GM19395 (cell line): ENCODE data around the gene CAPN12.
"Not testable (repeated sequence)": the region's sequence is repeated elsewhere in the genome, so short reads cannot be mapped to it uniquely, and the experiment has no call there.

Experiments
- ATAC-seq: cut with Tn5 transposase; IDR thresholded peaks from one replicate; pipeline ENCODE4 v1.9.1; 2021; ENCODE audit warnings: mild to moderate bottlenecking, moderate library complexity; ENCODE audit not compliant: unreplicated experiment

Gene CAPN12

DNA sequence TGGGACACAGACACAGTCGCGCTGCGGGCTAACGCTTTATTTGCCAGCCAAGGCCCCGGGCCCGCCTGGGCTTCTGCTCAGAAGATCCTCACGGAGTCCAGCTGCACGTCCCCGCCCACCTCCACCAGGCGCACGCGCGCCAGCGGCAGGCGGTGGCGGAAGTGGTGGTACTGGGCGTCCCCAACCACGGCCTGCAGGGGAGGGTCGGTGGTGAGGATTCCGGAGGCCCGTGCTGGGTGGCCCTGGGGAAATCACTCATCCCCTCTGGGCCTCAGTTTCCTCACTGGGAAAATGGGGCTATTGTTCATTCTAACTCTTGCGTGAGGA, 26.6 kb upstream of the CAPN12 start:
- ATAC-seq, result not testable (repeated sequence)

DNA sequence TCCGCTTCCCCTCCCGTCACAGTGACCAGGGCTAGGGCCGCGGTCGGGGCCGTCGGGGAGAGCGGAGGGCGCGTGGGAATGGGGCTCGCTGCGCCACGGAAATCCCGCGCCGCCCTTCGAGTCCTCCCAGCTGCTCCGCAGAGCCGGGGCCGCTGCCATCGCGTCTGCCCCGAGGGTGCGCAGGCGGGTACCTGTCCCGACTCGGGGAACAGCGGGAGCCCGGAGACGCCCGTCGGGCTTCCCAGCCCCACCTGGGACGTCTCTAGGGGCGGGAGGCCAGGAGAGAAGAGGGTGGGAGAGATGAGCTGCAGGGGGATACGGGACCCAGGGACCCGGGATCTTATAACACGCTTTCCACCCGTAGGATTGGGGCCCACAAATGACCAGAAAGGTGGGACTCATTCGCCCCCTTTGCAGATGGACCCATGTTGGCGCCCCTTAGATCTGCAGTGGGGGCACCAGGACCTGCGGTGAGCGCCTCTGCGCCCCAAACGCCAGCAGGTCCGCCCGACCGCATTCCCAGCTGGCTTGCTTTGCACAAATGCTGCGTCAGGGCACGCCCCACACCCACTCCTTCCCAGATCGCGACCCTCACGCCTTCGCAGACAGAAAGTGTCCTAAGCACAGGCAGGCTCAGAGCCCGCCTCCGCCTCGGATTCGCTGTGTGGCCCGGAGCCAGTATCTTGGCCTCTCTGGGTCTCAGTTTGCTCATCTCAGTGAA, 26.1 kb upstream of the CAPN12 start:
- ATAC-seq, result not testable (repeated sequence)

DNA sequence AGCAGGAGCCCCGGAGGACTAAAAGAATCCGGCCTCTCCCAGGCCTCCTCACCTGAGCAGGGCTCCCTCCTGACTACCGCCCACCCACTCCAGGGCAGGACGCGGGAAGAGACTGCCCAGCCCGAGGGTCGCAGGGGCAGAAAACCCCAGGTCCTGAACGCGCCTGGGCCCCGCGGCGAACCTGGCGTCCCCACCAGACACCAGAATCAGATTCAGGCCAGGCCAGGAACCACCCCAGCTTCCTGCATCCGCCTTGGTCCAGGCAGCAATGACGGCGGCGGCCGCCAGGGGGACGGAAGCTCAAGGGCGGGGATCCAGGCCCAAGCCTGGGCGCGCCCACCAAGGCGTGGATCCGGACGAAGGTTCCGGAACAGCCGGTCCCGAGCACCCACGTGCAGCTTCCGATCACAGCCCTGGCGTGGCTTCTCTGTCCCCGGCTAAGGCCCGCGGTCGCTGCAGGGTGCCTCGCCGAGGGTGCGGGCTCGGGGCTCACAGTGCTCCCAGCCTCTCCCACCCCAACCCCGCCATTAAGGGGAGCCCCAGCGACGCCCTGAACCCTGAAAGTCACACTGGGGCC, 25.4 kb upstream of the CAPN12 start:
- peak; percentile 63 for ATAC-seq

DNA sequence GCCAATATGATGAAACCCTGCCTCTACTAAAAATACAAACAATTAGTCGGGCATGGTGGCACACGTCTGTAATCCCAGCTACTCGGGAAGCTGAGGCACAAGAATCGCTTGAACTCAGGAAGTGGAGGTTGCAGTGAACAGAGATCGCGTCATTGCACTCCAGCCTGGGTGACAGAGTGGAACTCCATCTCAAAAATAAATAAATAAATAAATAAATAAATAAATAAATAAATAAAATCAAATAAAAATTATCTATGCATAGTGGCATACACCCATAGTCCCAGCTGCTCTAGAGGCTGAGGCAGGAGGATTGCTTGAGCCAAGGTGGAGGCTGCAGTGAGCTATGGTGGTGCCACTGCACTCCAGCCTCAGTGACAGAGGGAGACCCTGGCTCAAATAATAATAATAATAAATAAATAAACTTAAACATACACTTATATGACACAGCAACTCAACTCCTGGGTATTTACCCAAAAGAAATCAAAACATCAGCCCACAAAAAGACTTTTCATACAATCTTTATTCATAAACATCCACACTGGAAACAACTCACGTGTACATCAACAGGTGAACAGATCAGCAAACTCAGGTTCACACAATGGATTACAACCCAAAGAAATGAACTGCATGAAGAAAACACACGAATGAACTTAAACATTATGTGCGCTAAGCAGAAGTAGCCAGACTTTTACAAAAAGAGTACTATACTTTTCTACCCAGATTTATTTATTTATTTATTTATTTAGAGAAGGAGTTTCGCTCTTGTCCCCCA, 22.2 kb upstream of the CAPN12 start:
- ATAC-seq, result no peak

DNA sequence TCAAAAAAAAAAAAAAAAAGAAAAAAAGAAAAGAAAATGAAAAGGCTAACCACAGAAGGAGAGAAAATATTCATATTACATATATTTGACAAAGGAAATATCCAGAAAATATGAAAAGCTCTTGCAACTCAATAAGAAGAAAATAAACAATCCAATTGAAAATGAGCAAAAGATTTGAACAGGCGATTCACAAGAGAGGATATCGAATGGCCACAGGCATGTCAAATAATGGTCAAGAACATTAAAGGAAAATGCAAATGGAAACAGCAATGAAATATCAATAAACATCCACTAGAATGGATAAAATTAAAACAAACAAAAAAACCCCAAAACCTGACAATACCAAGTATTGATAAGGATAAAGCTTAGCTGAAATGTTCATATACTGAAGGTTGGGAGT, 20.9 kb upstream of the CAPN12 start:
- ATAC-seq, result no peak

DNA sequence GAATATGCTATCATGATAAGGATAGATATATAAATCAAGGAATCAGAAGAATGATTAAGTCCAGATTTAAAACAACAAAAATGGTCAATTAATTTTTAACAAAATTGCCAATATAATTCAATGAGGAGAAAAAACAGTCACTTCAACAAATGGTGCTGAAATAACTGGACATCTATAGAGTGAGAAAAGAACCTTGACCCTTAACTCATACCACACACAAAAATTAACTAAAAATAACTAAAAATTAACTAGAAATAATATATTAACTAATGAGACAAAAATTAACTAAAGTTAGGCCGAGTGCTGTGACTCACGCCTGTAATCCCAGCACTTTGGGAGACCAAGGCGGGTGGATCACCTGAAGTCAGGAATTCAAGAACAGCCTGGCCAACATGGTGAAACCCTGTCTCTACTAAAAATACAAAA, 19.5 kb upstream of the CAPN12 start:
- no peak for ATAC-seq

DNA sequence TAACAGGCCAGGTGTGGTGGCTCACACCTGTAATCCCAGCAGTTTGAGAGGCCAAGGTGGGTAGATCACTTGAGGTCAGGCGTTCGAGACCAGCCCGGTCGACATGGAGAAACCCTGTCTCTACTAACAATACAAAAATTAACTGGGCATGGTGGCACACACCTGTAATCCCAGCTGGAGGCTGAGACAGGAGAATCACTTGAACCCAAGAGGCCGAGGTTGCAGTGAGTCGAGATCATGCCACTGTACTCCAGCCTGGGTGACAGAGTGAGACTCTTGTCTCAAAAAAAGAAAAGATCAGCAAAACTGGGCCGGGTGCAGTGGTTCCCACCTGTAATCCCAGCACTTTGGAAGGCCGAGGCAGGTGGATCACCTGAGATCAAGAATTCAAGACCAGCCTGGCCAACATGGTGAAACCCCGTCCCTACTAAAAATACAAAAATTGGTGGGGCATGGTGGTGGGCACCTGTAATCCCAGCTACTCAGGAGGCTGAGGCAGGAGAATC, 17.7 kb upstream of the CAPN12 start:
- ATAC-seq, result not testable (repeated sequence)

DNA sequence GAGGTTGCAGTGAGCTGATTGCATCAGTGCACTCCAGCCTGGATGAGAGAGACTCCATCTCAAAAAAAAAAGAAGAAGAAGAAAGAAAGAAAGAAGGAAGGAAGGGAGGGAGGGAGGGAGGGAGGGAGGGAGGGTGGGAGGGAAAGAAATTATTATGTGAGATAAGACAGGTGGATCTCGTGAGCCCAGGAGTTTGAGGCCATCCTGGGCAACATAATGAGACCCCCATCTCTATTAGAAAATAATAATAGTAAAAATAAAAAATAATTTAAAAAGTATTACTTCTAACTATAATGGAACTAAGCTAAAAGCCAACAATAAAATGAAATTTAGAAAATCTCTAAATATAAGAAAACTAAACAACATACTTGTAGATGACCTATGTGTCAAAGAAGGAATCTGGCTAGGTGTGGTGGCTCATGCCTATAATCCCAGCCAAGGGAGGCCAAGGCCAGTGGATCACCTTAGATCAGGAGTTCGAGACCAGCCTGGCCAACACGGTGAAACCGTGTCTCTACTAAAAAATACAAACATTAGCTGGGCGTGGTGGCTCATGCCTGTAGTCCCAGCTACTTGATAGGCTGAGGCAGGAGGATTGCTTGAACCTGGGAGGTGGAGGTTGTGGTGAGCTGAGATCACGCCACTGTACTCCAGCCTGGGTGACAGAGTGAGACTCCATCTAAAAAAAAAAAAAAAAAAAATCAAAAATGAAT, 16.7 kb upstream of the CAPN12 start:
- not testable (repeated sequence) for ATAC-seq

DNA sequence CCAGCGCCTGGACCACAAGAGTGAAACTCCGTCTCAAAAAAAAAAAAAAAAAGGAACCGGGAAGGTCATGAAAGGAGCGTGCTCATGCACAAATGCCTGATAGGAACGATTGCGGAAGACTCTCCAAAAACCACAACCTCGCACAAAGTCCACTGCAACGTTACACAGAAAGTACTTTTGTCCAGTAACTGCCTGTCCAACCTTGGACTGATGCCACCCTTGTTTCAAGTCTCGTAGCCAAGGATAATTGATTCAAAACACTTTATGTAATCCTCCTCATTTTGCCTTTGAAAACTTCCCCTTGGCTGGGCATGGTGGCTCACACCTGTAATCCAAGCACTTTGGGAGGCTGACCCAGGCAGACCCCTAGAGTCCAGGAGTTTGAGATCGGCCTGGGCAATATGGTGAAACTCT, 15.3 kb upstream of the CAPN12 start:
- ATAC-seq, result no peak

DNA sequence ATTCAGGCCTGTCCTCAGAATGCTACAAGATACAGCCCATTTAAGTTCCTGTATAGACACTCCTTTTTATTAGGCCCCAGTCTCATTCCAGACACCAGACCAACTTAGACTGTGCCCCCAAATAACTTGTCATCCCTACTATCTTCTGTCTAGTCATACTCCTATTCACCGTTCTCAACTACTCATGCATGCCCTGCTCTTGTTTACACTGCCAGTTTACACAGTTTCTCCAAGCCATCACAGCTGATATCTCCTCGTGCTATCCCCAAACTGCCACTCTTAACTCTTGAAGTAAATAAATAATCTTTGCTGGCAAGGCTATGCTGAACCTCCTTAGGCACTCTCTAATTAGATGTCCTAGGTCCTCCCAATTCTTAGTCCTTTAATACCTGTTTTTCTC, 9.9 kb upstream of the CAPN12 start:
- not testable (repeated sequence) for ATAC-seq

DNA sequence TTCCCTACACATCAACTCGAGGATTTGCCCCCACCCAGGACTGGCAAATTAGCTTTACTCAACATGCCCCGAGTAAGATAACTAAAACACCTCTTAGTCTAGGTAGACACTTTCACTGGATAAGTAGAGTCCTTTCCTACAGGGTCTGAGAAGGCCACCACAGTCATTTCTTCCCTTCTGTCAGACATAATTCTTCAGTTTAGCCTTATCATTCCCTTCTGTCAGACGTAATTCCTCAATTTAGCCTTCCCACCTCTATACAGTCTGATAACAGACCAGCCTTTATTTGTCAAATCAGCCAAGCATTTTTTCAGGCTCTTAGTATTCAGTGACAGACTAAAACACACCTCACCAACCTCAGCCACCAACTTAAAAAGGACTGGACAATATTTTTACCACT, 9.5 kb upstream of the CAPN12 start:
- ATAC-seq, result not testable (repeated sequence)

DNA sequence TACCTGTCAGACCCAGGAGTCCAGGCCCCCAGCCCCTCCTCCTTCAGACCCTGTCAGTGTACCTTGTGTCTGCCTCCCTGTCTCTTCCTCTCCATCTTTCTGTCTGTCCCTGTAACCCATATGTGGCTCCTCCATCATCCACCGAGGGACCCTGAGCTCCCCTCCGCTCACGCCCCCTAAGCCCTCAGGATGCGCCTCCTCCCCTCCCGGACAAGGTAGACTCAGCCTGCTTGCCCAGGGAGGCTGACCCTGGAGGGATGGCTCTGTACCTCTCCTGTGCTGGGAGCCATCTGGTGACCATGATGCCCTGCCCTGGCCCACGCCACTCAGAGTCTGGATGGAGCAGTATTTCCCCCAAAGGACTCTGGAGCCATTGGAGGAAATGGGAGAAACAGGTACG, 1.0 kb upstream of the CAPN12 start:
- ATAC-seq, result no peak

DNA sequence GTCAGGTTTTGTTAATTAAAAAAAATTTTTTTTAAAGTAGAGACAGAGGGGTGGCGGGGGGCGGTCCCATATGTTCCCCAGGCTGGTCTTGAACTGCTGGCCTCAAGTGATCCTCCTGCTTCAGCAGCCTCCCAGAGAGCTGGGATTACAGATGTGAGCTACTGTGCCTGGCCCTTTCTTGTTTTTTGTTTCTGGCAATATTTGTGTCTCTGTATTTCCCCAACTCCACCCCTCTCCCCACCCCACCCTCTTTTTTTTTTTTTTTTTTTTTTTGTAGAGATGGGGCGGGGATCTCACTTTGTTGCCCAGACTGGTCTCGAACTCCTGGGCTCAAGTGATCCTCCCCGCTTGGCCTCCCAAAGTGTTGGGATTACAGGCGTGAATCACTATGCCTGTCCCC, 600 bp upstream of the CAPN12 start:
- no peak for ATAC-seq

DNA sequence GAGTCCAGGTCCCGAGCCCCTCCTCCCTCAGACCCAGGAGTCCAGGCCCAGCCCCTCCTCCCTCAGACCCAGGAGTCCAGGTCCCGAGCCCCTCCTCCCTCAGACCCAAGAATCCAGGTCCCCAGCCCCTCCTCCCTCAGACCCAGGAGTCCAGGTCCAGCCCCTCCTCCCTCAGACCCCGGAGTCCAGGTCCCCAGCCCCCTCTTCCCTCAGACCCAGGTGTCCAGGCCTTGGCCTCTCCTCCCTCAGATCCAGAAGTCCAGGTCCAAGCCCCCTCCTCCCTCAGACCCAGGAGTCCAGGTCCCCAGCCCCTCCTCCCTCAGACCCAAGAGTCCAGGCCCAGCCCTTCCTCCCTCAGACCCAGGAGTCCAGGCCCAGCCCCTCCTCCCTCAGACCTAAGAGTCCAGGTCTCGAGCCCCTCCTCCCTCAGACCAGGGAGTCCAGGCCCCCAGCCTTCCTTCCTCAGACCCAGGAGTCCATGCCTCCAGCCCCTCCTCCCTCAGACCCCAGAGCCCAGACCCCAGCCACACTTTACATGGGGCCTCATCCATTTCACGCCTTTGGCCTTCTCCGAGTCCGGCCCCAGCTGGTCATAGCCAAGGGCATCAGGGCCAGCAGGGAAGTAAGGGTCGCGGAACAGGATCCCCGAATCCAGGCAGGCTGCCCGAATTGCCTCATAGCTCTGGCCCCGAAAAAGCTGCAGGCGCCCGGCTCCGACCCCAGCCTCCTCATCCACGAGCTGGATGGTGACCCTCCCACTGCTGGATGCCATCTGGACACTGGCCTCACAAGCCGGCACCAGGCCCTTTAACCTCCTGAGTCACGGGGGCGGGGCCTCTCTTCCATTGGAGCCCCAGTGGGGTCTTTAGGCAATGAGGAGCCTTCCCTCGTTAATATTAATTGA, 628 bp downstream of the CAPN12 start:
- no peak for ATAC-seq

DNA sequence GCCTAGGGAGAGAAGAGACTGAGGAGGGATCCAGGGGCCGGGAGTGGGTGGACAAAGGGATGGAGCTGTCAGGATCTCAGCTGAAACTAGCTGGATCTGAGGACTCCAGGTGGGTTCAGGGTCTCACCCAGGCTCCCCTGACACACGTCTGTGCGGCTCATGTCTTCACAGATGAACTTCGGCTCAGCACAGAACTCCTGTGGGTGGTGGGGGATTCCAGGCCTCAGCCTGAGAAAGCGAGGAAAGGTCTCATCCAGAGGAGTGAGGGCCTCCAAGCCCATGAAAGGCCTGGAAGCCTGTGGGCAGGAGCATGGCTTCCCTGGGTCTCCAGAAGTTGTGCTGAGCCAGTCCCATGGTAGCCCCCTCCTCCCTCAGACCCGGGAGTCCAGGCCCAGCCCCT, 1.4 kb downstream of the CAPN12 start:
- ATAC-seq, result no peak

DNA sequence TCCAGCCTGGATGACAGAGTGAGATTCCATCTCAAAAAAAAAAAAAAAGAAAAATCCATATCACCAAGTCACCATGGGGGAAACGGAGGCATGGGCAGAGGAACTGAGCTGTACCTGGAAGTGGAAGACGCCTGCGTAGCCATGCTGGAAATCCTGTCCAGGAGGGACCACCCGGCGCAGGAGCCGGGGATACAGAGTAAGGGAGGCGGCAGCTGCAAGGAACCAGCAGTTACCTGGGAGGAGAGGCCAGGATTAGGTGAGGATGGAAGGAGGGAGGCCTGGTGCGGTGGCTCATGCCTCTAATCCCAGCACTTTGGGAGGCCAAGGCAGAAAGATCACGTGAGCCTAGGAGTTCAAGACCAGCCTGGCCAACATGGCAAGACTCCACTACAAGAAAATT, 2.0 kb downstream of the CAPN12 start:
- ATAC-seq, result no peak

DNA sequence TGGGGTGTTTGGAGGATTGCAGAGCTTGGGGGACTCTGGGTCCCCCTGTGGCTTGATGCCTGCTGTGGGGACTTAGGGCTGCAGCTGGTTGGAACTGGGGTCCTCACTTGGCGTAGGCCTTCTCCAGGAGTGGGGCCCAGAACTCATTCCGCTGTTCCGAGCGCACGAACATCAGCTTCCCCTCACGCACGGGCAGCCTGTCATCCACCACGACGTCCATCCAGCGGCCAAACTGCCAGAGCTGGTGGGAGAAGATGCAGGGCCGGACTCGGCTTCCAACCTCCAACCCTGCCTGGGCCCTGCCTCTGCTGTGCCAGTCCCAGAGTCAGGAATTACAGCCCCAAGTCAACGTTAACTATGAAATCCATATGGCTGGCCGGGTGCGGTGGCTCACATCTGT, 2.6 kb downstream of the CAPN12 start:
- ATAC-seq, result no peak

DNA sequence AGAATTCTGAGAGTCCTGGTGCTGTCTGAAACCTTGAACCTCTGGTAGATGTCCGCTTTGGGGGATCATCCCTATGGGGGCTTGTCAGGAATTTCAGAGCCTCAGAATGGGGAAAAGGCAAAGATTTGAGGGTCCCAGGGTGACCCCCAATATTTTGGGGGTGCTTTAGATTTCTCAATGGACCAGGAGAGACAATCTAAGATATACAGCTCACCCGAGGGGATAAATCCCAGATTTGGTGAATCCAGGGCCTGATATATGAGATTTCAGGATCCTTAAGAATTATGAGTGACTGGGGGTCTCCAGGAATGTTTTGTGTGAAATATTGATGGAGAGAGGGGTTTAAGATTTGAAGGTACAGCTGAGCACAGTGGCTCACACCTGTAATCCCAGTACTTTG, 3.3 kb downstream of the CAPN12 start:
- ATAC-seq, result no peak

DNA sequence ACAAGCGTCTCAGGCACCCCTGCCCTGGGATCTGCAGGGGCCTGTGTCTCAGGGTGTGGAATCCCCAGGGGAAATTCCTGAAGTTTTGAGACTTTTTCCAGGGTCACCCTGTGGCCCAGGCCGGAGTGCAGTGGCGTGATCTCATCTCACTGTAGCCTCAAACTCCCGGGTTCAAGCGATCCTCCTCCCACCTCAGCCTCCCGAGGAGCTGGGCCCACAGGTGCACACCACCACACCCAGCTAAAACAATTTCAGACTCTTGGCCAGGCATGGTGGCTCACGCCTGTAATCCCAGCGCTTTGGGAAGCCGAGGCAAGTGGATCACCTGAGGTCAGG, 4.0 kb downstream of the CAPN12 start:
- no peak for ATAC-seq

DNA sequence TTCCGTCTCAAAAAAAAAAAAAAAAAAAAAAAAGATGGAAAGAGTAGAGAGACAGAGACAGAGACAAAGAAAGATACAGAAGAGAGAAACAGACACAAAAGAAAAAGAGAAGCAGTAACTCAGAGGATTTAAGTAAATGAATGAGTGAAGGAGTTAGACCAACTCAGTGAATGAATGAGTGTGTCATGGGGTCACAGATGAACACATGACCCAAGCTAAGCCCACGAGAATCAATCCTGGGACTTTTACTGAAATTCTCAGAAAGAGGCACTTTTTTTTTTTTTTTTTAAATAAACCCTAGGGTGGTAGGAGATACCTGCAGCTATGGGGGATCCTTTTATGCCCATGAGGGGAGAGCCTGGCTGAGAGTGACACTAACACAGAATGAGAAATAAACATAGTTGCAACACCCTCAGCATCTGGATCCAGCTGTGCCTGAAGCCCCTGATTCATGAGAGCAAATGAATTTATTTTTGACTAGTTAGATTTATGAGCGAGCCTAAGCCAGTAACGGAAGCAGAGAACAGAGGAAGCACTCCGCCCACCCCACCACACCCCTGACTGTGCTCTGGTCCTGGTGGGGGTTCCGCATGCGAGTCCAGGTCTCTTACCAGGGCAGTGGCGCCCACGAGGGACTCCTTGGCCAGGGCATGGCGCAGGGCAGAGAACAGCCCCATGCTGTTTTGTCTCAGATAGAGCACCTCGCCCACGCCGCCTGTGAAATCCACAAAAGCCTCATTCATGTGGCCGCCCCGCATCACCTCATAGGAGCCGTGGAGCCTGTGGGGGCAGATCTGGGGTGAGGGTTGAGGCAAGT, 4.6 kb downstream of the CAPN12 start:
- no peak for ATAC-seq
